RWPE1 (cell line): Measurements from ENCODE around the gene TPO.

Source experiments
- CTCF ChIA-PET: fragments of 350-600 bp; sonication (Branson Sonifier 250); formaldehyde crosslinking; extraction: SDS; loops from one replicate; lab custom pipeline; 2021; lab: Yijun Ruan, JAX
- POLR2A ChIA-PET: fragments of 400-600 bp; formaldehyde crosslinking; extraction: SDS; loops from one replicate; lab custom pipeline; 2020; ENCODE audit warnings: antibody characterized with exemption; ENCODE audit not compliant: low non-redundant PET; lab: Yijun Ruan, JAX
- DNase-seq: peaks from one replicate; pipeline ENCODE4 v3.0.0; 2012; ENCODE audit warnings: low spot score
- H3K27ac ChIP-seq: fragments of 450-650 bp; 2 replicates; pipeline ENCODE4 v1.5.1; 2017
- TF ChIP-seq, protein P1 (sequence below): fragments of 450-650 bp; conservative IDR thresholded peaks from 2 replicates; pipeline ENCODE4 v1.5.1; 2017; ENCODE audit warnings: low read depth, mild to moderate bottlenecking

The TPO gene

GRCh38 chr2:1437537-1437936, 24.3 kb downstream of the TPO start:
- ChIA-PET POLR2A (no interaction called here), CTCF (no interaction called here)
- no peak overlapping the region for H3K27ac ChIP-seq
- TF ChIP-seq, protein P1, sequence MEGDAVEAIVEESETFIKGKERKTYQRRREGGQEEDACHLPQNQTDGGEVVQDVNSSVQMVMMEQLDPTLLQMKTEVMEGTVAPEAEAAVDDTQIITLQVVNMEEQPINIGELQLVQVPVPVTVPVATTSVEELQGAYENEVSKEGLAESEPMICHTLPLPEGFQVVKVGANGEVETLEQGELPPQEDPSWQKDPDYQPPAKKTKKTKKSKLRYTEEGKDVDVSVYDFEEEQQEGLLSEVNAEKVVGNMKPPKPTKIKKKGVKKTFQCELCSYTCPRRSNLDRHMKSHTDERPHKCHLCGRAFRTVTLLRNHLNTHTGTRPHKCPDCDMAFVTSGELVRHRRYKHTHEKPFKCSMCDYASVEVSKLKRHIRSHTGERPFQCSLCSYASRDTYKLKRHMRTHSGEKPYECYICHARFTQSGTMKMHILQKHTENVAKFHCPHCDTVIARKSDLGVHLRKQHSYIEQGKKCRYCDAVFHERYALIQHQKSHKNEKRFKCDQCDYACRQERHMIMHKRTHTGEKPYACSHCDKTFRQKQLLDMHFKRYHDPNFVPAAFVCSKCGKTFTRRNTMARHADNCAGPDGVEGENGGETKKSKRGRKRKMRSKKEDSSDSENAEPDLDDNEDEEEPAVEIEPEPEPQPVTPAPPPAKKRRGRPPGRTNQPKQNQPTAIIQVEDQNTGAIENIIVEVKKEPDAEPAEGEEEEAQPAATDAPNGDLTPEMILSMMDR, result no peak
- DNase-seq, result no peak

GRCh38 chr2:1438972-1439371, 25.7 kb downstream of the TPO start:
- TF ChIP-seq, protein P1, result no peak
- H3K27ac ChIP-seq, result no peak overlapping the region
- ChIA-PET CTCF (no interaction called here), POLR2A (no interaction called here)
- no peak for DNase-seq

DNA sequence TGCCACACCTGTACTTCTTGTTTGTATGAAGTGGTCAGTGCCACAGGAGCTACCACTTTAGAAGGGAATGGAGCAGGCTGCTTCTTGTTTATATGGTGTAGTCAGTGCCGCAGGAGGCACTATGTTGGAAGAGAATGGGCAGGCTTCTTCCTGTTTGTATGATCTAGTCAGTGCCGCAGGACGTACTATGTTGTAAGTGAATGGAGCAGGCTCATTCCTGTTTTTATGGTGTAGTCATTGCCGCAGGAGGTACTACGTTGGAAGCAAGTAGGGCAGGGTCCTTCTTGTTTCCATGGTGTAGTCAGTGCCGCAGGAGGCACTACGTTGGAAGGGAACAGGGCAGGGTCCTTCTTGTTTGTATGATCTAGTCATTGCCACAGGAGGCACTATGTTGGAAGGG, 27.3 kb downstream of the TPO start:
- ChIA-PET CTCF (no interaction called here), POLR2A (no interaction called here)
- TF ChIP-seq, protein P1, result no peak
- DNase-seq, result peak; percentile 26
- H3K27ac ChIP-seq, result no peak overlapping the region

- DNase-seq, result no peak
- no peak overlapping the region for H3K27ac ChIP-seq
- TF ChIP-seq, protein P1, result no peak
- CTCF ChIA-PET, result no interaction called here
- POLR2A ChIA-PET, result no interaction called here
Observed at GRCh38 chr2:1446301-1446700, 33.0 kb downstream of the TPO start.

DNA sequence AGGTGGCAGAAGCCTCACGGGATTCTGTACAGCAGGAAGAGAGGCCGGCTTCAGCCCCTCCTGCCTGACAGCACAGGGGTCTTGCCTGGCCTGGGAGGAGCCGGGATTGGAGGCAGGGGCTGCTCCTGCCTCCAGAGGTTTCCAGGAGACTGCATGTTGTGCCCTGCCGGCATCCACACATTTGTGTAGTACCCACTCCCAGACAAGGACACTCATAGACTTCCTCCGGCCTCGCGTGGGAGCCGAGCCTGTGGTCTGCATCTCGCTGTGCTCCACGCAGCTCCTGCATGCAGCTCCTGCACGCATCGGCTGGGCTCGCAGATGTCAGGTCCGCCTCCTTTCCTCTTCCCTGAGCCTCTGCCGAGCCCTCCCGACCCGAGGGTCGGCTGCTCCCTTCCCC, 34.7 kb downstream of the TPO start:
- TF ChIP-seq, protein P1, result no peak
- H3K27ac ChIP-seq, result no peak overlapping the region
- DNase-seq, result no peak
- CTCF ChIA-PET, result no interaction called here
- POLR2A ChIA-PET, result no interaction called here

- CTCF ChIA-PET, result no interaction called here
- POLR2A ChIA-PET, result no interaction called here
- TF ChIP-seq, protein P1, result no peak
- H3K27ac ChIP-seq, result no peak overlapping the region
- DNase-seq, result no peak
Observed at GRCh38 chr2:1450915-1451314, 37.7 kb downstream of the TPO start.

DNA sequence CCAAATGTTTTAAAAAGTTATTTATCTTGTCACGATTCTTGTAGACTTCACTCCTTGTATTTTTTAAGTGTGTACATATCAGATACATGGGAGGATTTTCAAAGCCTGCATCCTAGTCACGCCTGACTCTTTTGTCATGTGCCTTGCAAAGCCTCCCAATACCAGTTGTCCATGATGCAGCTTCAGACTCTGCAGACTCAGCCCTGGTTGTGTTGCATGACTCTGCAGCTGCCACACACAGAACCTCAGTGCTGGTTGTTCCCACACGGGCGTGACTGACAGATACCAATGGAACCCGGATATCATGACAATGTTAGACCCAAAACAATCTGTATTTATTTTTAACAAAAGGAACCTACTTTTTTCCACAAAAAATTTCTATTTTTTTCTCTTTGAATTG, 38.2 kb downstream of the TPO start:
- no peak for DNase-seq
- POLR2A ChIA-PET, result no interaction called here
- H3K27ac ChIP-seq, result no peak overlapping the region
- TF ChIP-seq, protein P1, result no peak
- CTCF ChIA-PET, result no interaction called here
